Measurements from ENCODE around the gene P2RY8.
A peak's percentile ranks its signal among the peaks of the same experiment; 100 is the strongest.
"Not testable (repeated sequence)": the region's sequence is repeated elsewhere in the genome, so short reads cannot be mapped to it uniquely, and the experiment has no call there.

The P2RY8 gene

GRCh38 chrX:1442016-1442665 is 94.8 kb downstream of the P2RY8 start:
- no peak for DNase-seq

DNA sequence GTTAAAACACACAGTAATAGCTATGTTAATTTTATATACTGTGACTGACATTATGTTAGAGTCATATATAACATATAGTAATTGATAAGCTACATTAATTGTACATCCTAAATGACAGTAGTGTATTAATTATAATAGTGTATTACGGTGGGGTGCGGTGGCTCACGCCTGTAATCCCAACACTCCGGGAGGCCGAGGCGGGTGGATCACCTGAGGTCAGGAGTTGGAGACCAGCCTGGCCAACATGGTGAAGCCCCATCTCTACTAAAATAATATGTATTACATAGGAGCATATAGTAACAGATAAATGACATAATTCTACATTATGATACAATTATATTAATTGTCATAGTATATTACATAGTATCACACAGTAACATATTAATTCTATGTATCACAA is 96.5 kb downstream of the P2RY8 start:
- DNase-seq, result no peak

GRCh38 chrX:1435241-1435895 is 101.6 kb downstream of the P2RY8 start:
- DNase-seq, result no peak

GRCh38 chrX:1434871-1435240 is 102.1 kb downstream of the P2RY8 start:
- no peak for DNase-seq

DNA sequence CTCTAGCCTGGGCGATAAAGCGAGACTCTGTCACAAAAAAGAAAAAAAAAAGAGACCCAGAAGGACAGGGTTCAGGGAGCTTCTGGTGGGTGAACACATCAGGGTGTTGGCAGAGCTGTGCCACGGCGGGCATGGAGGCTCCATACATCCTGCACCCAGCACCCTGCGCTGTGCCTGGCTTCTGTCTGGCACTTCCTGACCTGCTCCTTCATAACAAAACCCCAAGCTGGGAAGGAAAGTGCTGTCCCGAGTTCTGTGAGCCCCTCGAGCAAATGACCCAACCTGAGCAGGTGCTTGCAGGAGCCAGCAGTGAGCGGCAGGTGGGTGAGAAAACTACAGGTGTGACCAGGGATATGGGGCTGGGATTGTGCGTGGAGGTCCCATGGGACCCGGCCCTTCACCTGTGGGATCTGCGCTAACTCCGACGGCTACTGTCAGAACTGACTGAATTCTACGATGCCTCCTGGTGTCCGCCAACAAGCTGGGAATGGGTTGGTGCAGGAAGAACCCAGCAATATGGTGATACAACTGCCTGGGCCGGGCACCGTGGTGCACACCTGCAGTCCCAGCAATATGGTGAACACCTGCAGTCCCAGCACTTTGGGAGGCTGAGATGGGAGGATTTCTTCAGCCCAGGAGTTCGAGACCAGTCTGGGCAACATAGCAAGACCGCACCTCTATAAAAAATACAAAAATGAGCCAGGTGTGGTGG is 103.2 kb downstream of the P2RY8 start:
- no peak for DNase-seq

DNA sequence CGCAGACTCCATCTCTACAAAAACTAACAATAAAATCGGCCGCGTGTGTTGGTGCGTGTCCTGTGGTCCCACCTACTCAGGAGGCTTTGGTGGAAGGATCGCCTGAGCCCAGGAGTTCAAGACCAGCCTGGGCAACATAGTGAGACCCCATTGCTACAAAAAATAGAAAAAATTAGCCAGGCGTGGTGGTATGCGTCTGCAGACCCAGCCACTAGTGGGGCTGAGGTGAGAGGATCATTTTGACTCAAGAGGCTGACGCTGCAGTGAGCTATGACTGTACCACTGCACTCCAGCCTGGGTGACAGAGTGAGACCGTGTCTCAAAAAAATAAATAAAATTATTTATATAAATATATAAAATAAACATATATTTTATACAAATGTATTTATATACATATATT is 106.5 kb downstream of the P2RY8 start:
- DNase-seq, result peak; percentile 57

- no peak for DNase-seq
Observed at GRCh38 chrX:1427756-1428155, 109.2 kb downstream of the P2RY8 start.

DNA sequence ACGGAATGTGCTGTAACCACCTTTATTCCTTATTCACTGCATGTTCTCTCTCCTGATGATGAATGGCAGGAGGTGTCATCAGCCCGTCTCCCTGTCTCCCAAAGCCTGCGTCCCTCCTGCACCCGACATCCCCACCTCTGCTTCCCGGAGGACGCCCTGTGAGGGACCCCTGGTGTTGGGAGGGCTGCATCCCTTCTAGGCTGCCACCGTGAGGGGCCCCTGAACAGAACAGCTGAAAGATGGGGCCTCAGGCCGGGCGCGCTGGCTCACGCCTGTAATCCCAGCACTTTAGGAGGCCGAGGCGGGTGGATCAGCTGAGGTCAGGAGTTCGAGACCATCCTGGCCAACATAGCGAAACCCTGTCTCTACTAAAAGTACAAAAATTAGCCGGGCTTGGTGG is 110.7 kb downstream of the P2RY8 start:
- DNase-seq, result not testable (repeated sequence)

DNA sequence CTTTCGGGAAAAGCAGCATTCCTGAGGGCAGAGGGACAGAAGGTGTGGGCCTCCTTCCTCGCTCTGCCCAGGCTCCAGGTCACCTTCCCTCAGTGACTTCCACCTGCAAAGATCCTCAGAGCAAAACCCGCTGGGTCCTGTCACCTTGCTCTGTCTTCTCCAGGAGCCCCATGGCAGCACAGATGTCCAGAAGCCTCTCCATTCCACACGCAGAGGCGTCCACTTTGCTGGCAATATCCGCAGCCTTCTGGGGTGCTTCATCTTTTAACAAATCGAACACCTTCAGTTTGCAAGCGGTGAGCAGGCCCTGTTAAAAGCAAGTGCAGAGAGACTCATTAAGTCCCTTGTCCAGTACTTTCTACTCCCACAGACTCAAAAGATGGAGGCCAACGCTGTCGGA is 111.6 kb downstream of the P2RY8 start:
- no peak for DNase-seq

- no peak for DNase-seq
Observed at GRCh38 chrX:1424147-1424851, 112.7 kb downstream of the P2RY8 start.

GRCh38 chrX:1423215-1423614 is 113.8 kb downstream of the P2RY8 start:
- no peak for DNase-seq

- DNase-seq, result no peak
Observed at GRCh38 chrX:1422135-1422465, 114.9 kb downstream of the P2RY8 start.

GRCh38 chrX:1421433-1422134 is 115.4 kb downstream of the P2RY8 start:
- DNase-seq, result no peak

DNA sequence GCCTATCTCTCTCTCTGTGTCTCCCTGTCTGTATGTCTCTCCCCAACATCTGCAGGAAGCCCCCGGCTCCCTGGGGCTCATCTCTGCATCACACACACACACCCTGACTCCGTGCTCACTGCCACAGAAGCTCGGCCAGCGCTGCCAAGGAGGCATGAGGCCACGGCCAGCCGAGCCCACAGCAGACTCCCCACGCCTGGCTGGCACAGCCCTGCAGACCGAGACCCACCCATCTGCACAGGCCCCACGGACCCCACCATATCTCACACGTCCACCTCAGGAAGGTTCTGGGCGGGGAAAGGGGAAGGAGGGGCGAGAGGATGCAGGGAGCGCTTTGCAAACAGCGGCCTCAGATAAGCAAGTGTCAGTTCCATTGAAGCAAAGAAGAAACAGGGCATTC is 116.6 kb downstream of the P2RY8 start:
- no peak for DNase-seq

- DNase-seq, result no peak
Observed at GRCh38 chrX:1419545-1420355, 117.2 kb downstream of the P2RY8 start.

GRCh38 chrX:1418901-1419544 is 118.0 kb downstream of the P2RY8 start:
- no peak for DNase-seq

DNA sequence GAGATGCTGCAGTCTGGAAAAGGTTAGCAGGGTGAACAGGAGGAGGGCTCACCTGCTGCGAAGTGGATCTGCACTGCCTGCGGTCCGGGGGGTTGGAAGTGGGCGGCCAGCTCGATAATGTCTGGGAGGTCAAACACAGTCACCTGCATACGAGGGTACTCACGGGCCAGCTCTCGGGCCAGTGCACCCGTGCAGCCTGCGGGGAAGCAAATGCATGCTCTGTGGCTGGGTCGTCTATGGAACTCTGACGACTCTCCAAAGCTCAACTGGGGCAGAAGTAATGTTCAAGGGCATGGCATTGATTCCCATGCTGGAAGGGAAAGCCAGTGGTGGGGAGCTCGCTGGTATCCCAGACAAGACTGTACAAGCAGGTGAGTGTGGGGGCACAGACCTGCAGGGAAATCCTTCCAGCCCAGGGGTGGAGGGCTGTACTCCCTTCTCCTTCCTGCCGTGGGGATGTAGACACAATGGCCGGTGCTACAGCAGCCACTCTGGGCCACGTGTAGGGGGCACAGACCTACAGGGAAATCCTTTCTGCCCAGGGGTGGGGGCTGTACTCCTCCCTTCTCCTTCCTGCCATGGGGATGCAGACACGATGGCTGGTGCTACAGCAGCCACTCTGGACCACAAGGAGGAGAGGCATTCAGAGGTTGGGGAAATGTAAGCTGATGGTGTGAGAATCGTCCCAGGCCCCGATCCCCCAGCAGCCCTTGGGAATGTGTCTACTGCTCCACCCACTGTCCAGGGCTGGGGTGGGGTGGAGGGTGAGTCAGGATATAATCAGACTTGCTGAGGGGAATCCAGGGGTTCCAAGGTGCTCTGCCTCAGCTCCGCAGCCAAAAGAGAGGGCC is 118.8 kb downstream of the P2RY8 start:
- no peak for DNase-seq

DNA sequence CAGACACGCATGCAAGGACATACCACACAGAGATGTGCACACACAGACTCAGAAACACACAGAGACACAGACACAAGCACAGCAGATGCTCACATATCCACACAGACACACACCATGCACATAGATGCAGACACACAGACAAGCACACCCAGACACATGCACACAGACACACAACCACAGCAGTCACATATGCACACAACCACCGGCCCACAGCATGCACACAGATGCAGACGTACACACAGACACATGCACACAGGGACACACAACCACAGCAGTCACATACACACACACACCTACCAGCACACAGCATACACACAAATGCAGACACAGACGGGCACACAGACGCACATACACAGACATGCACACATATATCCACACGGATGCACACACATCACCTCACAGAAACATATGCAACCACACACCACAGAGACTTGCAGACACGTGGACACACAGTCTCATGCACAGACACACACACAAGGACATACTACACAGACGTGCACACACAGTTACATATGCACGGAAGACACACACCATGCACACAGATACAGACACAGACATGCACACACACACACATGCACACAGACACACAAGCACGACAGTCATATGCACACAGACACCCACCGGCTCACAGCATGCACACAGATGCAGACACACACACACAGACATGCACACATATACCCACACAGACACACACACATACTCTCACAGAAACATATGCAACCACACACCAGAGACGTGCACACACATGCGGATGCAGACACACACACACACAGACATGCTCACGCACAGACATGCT is 119.8 kb downstream of the P2RY8 start:
- DNase-seq, result no peak

GRCh38 chrX:1416327-1416784 is 120.6 kb downstream of the P2RY8 start:
- DNase-seq, result no peak

All from activated CD4-positive, alpha-beta T cell treated with anti-CD3 and anti-CD28 coated beads, Interleukin-10, Interleukin-2, amounts not matched to agents 100 ng/mL and 50 ng/mL, durations not matched to agents 16 hours and 8 hours (primary cell).